Stimulated activated CD4-positive, alpha-beta T cell treated with anti-CD3 and anti-CD28 coated beads, Interleukin-1b, Interleukin-23, amount 100 ng/mL, for 24 hours (primary cell): Measurements from ENCODE around the gene NKAIN2.
"Not testable (repeated sequence)": the region's sequence is repeated elsewhere in the genome, so short reads cannot be mapped to it uniquely, and the experiment has no call there.

Experiments used
- DNase-seq, 4 experiments: peaks; one replicate each; pipeline ENCODE4 v3.0.0-alpha.2; 2020; ENCODE audit warnings: low read depth in 4 of 4, low spot score in 1 of 4

The NKAIN2 gene

DNA sequence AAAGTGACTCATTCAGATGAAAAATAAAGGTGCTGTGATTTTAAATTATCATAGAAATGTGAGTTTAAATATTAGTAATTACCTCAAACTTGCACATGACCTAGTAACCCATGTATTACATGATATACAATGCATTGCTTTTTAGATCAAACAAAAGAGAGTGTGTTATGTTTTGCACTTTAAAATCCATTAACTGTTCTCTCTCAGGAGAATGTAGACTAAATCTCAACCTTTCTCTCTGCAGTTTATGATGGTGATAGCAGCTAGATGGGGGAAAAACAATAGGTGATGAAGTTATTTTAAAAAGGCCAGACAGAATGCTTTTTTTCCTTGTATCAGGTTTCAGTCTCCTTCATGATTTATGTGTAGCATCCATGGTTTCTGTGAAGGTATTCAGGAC lies 754.2 kb downstream of the NKAIN2 start:
- DNase-seq = no peak

DNA sequence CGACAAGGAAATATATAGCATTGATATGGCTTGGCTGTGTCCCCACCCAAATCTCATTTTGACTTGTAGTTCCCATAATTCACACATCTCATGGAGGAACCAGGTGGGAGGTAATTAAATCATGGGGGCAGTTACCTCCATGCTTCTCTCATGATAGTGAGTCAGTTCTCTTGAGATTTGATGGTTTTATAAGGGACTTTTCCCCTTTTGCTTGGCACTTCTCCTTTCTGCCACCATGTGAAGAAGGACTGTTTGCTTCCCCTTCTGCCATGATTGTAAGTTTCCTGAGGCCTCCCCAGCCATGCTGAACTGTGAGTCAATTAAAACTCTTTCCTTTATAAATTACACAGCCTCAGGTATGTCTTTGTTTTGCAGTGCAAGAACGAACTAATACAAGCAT lies 756.4 kb downstream of the NKAIN2 start:
- DNase-seq = not testable (repeated sequence)

DNA sequence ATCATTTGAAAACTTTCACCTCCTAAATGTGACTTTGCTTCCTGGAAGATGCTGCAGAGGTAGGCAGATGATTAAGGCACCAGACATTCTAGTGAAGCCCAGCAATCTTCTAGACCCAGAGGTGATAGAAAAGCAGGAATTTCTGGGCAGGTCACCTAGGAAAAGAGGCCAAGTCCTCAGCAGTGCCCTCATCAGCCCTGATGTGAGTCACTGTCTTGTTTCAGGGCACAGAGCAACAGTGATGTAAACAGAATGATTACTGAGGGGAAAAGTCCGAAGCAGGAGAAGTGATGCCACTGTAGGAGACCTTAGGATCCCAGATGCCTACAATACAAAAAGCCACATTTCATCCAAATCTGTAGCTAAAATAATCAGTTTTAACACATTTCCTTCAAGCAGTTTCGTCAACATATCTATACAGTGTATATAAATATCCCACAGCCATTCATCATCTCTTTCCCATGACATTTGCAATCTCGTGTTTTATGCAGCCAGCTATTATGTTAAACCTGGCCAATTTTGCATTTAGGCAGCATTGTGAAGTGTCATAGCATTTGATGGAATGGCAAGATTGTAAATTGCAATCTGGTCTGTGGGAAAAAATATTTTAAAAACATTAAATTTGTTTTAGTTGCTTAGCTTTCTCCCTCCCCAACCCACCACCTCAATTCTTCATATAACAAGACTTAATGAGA lies 757.4 kb downstream of the NKAIN2 start:
- no peak for DNase-seq

DNA sequence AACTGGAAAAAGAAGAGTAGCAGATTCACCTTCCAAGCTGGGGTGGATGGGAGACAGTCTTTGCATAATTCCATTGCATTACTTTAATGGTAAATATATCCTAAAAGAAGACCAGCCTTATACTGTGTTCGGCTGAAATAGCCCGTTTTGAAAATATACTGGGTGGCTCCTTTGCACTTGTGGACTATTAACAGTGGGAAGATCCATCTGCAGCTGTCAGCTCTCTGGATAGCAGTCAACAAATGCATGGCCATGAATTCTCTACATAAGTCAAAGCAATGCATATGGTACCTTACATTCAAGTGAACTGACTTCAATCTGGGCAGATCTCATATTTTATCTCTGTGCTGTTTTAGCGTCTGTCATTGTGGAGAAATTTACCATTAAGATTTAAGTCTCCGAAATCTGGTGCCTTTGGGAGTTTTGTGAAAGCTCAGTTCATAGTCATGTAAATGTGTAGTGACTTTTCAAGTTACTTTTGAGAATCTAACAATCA lies 758.0 kb downstream of the NKAIN2 start:
- DNase-seq = no peak

DNA sequence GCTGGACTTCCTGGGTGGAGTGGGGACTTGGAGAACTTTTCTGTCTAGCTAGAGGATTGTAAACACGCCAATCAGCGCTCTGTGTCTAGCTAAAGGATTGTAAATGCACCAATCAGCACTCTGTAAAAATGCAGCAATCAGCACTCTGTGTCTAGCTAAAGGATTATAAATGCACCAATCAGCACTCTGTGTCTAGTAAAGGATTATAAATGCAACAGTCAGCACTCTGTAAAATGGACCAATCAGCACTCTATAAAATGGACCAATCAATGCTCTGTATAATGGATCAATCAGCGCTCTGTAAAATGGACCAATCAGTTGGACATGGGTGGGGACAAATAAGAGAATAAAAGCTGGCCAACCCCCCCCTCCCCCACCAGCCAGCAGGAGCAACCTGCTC lies 760.5 kb downstream of the NKAIN2 start:
- not testable (repeated sequence) for DNase-seq

DNA sequence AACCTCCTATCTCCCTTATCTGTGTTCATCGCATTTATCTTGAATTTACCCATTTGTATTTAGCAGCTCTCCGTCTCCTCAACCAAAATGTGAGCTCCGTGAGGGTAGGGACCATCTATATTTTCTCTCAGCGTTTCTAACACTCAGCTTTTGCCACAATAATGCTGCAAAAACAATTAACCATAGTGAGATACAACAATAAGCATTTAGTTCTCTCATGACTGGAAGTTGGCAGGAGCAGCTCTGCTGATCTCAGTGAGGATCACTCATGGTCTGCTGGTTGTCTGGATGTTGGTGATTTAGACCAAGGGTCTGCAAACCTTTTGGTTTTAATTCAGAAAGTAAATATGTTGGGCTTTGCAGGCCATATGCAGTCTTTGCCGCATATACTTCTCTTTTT lies 763.7 kb downstream of the NKAIN2 start:
- no peak for DNase-seq

DNA sequence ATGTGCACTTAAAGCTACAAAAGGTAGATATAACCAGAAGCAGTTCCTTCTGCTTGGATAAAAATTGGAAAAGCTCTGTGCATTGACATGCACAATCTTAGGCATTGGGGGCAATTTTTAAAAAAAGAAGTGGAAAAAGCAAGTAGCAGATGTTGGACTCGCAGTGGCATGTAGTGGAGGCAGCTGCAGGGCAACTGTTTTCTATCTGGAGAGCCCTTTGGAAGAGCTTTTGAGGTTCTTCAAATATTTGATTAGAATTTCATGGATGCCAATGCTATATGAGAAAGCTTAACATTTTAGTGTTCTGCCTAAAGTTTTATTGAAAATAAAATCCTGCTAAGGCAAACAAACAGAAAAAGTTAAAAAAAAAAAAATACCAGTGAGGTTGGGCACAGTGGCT lies 770.3 kb downstream of the NKAIN2 start:
- no peak for DNase-seq

DNA sequence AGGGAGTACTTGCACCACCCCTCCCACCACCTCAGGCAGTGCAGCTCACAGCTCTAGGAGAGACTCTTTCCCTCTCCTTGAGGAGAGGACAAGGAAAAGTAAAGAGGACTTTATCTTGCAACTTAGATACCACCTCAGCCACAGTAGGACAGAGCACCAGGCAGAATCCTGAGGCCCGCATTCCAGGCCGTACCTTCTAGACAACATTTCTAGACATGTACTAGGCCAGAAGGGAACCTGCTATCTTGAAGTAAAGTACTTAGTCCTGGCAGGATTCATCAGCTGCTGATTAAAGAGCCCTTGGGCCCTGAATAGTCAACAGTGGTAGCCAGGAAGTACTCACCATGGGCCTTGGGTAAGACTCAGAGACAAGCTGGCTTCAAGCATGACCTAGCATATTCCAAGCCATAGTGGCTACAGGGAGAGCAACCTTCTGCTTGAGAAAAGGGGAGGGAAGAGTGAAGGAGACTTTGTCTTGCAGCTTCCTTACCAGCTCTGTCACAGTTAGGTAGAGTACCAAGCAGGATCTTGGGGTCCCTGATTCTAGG lies 774.1 kb downstream of the NKAIN2 start:
- no peak for DNase-seq

DNA sequence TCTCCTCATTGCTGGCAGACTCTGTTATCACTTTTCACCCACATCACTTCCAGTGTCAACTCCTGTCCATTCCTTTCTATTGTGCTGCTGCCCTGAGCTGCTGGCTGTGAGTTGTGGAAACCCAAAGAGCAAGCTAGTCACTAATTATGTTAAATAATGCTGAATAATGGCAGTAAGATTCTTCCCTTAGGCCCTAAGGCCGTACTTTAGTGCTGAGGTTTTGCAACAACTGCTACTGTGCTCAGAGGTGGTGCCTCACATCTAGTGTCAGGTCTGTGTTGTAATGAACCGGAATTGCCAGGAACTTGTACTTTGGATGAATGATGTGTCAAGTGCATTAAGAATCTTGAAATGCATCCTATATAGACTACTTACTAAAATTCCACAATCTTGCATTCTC lies 786.3 kb downstream of the NKAIN2 start:
- DNase-seq = no peak

DNA sequence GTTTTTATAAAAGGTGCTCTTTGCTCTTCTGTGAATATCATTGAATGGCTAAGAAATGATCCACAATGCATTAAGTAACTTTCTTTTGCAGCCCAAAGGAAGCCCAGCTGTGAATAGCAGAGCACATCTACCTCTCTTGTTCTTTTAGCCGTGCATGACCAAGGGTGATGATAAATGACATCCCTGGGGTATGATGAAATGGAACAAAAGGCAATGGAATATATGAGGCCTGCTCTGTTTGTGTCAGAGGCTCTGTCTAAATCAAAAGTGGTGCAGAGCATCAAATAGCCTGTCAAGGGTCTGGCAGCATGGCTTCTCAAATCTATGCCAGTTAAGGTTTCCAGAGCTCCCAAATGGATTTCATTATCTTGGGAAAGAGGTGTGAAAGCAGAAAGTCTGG lies 796.0 kb downstream of the NKAIN2 start:
- DNase-seq = no peak

DNA sequence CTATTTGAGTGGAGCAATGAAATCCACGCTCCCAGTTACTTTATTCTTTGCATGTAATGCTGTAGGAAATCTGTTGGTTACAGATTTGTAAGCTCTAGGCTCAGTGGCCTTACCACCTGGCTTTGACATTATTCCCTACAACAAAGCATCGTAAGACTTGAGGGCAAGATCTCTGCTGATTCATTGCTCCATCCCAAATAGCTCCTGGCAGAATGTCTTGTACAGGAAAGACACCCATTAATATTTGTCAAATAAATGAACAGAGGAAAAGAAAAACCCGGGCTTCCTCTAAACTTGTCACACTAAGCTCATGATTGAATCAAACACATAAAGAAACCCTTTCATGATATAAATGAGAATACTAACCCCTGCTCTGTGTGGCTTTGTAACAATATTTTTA lies 801.1 kb downstream of the NKAIN2 start:
- no peak for DNase-seq

DNA sequence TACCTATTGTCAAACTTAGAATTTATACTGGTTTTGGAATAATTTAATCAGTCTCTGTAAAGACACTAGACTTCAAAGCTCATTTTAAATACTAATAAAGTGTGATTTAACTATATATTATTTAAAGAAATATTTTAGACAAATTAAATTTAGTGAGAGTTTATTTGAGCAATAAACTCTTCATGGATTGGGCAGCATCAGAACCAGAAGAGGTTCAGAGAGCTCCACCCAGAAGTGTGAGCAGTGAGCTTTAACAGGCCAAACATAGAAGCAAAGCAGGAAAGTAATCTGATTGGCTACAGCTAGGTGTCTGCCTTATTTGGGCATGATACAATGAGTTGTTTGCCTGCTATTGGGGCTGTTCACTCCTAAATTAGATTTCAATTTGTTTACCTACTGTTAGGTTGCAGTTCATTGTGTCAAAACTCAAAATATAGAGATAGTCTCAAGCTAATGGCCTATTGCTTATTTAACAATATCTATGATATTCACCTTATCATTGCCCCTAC lies 803.5 kb downstream of the NKAIN2 start:
- no peak for DNase-seq

DNA sequence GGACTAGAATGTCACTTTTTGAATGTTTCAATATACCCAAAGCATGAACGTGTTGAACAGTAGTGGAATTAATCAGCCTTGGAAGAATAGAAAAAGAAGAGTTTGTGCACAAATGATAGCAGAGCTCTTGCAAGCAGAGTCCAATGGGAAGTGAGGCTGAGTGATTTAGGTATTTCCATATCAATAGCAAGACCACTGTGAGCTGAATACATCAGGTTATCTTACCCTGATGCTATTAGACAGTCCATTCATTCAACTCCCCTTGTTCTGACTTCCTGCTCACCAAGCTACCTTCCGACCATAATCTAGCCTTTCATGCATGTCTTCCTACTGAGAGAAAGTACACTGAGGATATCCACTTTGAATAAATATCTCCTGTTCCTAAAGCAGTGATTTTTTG lies 809.4 kb downstream of the NKAIN2 start:
- no peak for DNase-seq

DNA sequence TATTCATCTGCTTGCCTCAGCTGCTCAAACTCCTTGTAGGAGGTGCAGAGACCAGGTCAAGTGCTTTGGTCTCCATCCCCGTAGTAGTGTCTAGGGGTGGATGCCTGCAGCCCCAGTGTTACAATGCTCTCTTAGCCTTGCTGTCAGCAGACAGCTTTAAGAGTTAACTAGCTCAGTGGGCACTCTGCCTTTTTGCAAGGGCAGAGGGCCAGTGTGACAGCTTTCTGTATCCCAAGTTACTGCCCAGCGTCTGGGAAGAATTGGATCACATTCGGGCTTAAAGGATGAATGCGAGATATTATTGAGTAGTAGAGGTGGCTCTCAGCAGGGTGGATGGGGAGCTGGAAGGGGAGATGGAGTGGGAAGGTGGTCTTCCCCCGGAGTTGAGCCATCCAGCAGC lies 818.7 kb downstream of the NKAIN2 start:
- no peak for DNase-seq

DNA sequence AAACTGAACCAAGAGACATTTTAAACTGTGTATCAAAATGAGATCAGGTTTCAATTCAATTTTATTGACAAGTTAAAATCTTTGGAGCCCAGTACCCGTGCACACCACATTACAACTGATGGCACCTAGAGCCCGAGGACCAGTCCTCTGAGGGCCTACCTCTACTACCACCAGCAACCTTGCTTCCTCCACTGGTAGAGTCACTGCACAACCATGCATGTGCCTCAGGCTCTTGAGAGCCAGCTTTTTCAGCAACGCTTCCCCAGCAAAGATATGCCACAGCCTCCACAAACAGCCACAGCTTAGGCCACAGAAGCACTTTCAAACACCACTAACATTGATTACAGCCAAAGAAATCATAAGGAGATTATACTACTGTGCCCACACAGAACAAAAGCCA lies 830.0 kb downstream of the NKAIN2 start:
- no peak for DNase-seq

DNA sequence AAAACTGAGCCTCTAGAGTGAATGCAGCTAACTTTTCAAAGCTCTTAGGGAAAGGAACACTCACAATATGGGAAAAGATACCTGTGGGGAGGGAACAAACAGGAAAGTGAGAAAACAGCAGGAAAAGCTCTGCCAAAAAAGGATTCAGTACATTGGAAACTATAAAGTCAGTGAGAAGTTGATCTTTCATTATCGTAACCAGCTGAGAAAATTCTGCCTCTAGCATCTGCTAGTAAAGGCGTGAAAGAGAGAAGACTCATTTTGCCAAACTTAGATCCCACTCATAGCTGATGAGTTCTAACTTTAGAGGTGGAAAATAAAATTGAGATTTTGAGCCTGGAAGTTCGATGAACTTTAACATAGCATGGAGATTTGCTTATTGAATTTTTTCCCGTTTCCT lies 836.8 kb downstream of the NKAIN2 start:
- DNase-seq = no peak

DNA sequence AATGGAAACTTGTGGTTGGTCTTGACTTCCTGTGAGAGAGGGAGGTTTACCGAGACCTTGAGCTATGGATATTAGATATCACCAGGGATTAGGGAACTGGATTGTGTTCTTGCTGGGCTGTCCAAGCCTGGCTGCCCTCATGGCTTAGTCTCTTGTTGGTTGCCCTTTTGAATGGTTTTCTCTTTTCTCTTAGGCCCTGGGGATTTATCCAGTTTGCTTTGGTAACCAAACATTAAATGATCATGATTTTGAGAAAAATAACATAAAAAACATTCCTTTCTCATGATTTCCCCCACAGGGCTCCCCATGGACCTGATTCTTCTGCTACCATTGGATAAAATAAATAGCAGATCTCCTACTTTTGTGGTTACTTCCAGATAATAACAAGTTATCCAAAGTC lies 852.2 kb downstream of the NKAIN2 start:
- DNase-seq = no peak

DNA sequence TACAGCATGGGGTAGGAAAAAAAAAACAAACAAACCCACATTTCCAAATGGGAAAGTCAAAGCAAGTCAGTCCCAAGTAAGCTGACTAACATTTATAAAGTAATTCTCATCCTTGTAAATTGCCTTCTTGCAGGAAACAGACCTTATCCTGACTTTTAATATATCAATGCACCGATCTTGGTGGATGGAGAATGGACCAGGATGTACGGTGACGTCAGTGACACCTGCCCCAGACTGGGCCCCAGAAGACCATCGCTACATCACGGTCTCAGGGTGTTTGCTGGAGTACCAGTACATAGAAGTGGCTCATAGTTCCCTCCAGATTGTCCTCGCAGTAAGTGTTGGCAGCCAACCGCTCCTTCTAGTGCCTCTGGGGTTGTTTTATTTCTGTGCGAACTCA lies 854.4 kb downstream of the NKAIN2 start:
- DNase-seq = no peak

DNA sequence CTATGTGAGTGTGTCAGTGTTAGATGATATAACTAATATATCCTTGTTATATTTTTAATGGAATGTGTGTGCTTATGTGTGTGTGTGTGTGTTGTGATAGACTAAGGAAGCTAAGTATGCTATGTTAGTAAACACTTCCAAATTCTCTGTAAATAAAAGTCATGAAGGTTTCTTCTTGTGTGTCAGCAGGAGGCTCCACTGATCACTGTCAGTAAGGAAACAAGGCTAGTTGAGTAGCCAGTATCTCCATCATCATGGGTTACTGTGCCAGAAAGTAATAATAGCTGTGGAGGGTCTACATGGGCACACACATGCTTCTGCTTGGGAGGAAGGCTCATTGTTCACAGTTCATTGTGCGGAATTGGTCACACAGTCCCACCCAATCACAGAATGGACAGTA lies 855.8 kb downstream of the NKAIN2 start:
- no peak for DNase-seq

DNA sequence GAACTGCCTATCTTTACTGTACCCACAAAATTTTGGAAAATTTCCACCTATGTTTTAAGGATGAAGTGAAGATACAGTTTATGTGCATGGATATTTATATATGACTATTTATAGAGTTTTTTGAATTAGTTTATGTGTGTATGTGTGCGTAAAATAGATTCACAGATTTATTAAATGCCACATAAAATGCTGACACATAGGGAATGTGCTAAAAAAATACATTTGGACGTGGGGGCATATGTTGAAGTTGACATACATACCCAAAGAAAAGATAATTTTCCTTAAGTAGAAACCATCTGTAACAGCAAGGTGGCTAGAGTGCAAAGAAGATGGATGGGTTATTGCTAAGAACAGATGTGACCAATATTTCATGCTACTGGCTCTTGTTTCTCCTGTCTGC lies 856.5 kb downstream of the NKAIN2 start:
- DNase-seq = no peak

DNA sequence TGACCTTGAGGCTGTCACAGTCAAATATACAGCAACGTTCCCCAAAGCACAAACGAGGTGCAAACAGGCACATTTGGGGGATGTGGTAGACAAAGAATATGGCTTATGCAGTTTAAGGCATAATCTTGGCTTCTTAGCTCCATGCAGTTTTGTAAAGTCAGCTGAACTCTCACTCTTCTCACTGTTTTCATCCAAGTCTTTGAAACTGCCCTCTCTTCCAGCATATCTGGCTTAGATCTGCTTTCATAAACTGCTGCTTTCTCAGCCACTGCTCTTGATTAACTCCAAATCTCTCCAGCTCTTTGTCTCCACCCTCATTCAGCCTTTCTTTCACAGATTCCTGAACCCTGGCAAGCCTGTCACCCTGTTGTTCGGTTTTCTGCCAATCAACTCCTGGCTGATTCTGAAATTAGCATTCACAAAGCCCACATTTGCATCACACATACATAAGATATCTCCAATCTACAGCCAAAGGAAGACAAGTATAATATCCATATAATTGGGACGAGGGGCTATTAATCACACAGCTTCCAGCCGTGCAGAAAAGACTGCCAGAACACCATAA lies 857.5 kb downstream of the NKAIN2 start:
- no peak for DNase-seq

DNA sequence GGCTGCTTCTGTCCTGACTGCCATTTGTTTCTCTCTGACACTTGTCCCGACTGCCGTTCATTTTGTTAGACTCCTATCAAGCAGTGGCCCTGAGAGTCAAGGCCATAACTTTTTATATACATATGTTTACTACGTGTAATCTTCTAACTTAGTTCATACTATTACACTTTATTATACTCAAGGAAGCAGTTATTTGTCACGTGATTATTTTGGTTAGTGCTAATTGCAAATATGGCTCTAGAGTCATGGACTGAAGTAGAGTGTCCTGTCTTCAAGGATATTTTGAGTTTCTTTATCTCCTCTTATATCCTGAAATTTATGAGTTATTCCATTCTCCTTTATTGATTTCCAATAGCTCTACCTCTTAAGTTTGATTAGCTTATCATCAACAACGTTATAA lies 864.4 kb downstream of the NKAIN2 start:
- DNase-seq = no peak
